Measurements from ENCODE around the gene SYT2. TPM values are rescaled to one million over a fixed set of nuclear protein-coding genes. Genes with fewer than 3 reads are reported as not detected.

The SYT2 gene
- total and polyA plus RNA-seq, 2 experiments from 2014 or later = 0.03 to 0.68 TPM

DNA sequence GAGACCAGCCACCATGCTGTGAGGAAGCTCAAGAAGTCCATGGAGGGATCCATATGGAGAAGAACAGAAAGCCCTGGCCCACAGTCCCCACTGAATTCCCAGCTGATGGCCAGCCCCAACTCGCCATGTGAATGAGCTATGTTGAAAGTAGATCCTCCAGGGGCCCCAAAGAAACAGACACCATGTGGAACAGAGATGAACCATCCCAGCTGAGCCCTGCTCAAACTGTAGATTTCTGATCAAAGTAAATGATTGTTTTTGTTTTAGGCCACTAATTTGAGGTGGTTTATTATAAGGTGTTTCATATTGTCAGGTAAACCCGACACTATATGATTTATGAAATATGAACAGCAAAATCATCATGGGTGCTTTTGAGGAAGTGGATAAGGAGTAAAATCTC lies 32.8 kb downstream of the SYT2 start:
- no peaks in the 10 kb centered on the region for H3K36me3 ChIP-seq
- no peak for TF ChIP-seq CTCF (IDR thresholded peaks at IDR 0.05; ENCODE audit: low read depth, low read length)
- no peak overlapping the region for H3K4me3 ChIP-seq

GRCh38 chr1:202673531-202673930 lies 36.7 kb downstream of the SYT2 start:
- no peaks in the 10 kb centered on the region for H3K27me3 ChIP-seq
- H3K36me3 ChIP-seq = no peaks in the 10 kb centered on the region
- H3K4me3 ChIP-seq = no peak overlapping the region
- TF ChIP-seq CTCF (IDR thresholded peaks at IDR 0.05; ENCODE audit: low read depth, low read length) = no peak
- H3K9me3 ChIP-seq (ENCODE audit: low read depth) = no peaks in the 10 kb centered on the region
- no peaks in the 10 kb centered on the region for H3K4me1 ChIP-seq (ENCODE audit: low read depth)
- no peak for DNase-seq (ENCODE audit: low read depth in 1 of 2, low spot score in 1 of 2)
- H3K27ac ChIP-seq = no peak overlapping the region

More for the DNA sequence above, 32.8 kb downstream of the SYT2 start:
- no peak overlapping the region for H3K27ac ChIP-seq
- no peaks in the 10 kb centered on the region for H3K27me3 ChIP-seq
- no peaks in the 10 kb centered on the region for H3K9me3 ChIP-seq (ENCODE audit: low read depth)
- H3K4me1 ChIP-seq (ENCODE audit: low read depth) = no peaks in the 10 kb centered on the region
- DNase-seq (ENCODE audit: low read depth in 1 of 2, low spot score in 1 of 2) = no peak

DNA sequence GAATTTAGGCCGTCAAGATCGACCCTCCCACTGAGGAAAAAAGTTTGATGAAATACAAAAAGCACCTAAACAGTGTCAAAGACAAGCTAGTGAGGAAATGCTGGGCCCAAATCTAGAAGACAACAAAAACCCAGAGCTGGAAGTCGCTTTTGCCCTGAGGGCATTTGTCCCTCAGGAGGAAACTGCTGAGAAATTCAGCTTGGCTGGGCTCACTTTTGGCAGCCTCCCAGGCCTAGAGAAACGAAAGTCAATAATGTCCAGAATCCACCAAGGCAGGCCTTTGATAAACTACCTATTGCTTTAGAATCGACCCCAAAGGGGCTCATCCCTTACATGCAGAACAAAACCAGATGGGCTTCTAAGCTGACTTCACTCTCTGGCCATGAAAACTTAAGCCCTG lies 38.9 kb downstream of the SYT2 start:
- DNase-seq (ENCODE audit: low read depth in 1 of 2, low spot score in 1 of 2) = no peak
- no peaks in the 10 kb centered on the region for H3K9me3 ChIP-seq (ENCODE audit: low read depth)
- no peak overlapping the region for H3K4me3 ChIP-seq
- no peaks in the 10 kb centered on the region for H3K36me3 ChIP-seq
- H3K27ac ChIP-seq = no peak overlapping the region
- no peak for TF ChIP-seq CTCF (IDR thresholded peaks at IDR 0.05; ENCODE audit: low read depth, low read length)
- H3K4me1 ChIP-seq (ENCODE audit: low read depth) = no peaks in the 10 kb centered on the region
- H3K27me3 ChIP-seq = no peaks in the 10 kb centered on the region

DNA sequence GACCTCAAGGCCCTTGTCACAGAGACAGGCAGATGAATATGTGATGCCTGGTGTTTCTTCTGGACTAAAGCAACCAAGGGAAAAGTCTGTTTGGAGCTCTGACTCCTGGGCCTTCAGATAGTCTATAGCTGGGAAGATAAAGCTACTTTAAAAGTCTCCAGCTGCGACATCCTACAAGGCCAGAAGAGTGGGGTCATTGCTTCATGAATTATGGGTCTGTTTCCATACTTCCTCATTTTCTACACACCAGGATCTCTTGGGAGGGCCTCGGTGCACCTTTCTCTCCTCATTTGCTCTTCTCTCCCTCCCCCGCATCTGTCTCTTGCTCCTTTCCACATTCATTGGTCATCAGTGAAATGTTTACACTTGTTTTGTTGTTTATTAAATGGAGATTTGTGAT lies 44.8 kb downstream of the SYT2 start:
- Histone ChIP-seq H3K27ac (no peak overlapping the region), H3K4me1 (ENCODE audit: low read depth) (no peaks in the 10 kb centered on the region), H3K27me3 (peaks cover 22% of the 10 kb centered on the region), H3K4me3 (no peak overlapping the region), H3K36me3 (no peaks in the 10 kb centered on the region), H3K9me3 (ENCODE audit: low read depth) (no peaks in the 10 kb centered on the region)
- DNase-seq (ENCODE audit: low read depth in 1 of 2, low spot score in 1 of 2) = no peak
- TF ChIP-seq CTCF (IDR thresholded peaks at IDR 0.05; ENCODE audit: low read depth, low read length) = no peak

- Histone ChIP-seq H3K9me3 (ENCODE audit: low read depth) (no peaks in the 10 kb centered on the region), H3K27ac (no peak overlapping the region), H3K36me3 (no peaks in the 10 kb centered on the region), H3K27me3 (peaks cover 28% of the 10 kb centered on the region), H3K4me3 (no peak overlapping the region), H3K4me1 (ENCODE audit: low read depth) (no peaks in the 10 kb centered on the region)
- TF ChIP-seq CTCF (IDR thresholded peaks at IDR 0.05; ENCODE audit: low read depth, low read length) = no peak
- no peak for DNase-seq (ENCODE audit: low read depth in 1 of 2, low spot score in 1 of 2)
These were observed 46.2 kb downstream of the SYT2 start for GRCh38 chr1:202664083-202664482.

- H3K4me3 ChIP-seq = no peak overlapping the region
- DNase-seq (ENCODE audit: low read depth in 1 of 2, low spot score in 1 of 2) = no peak
- no peaks in the 10 kb centered on the region for H3K36me3 ChIP-seq
- TF ChIP-seq CTCF (IDR thresholded peaks at IDR 0.05; ENCODE audit: low read depth, low read length) = no peak
- no peak overlapping the region for H3K27ac ChIP-seq
- peaks cover 30% of the 10 kb centered on the region for H3K27me3 ChIP-seq
- no peaks in the 10 kb centered on the region for H3K4me1 ChIP-seq (ENCODE audit: low read depth)
- no peaks in the 10 kb centered on the region for H3K9me3 ChIP-seq (ENCODE audit: low read depth)
These were observed 47.1 kb downstream of the SYT2 start for GRCh38 chr1:202663131-202663530.
